GM21786 (cell line): ENCODE data around the gene TRIM47.
A peak's percentile ranks its signal among the peaks of the same experiment; 100 is the strongest.

Experiments
- ATAC-seq: cut with Tn5 transposase; IDR thresholded peaks from one replicate; pipeline ENCODE4 v1.9.1; 2021; ENCODE audit not compliant: unreplicated experiment

Gene TRIM47

GRCh38 chr17:75909051-75909811 lies 30.9 kb upstream of the TRIM47 start:
- ATAC-seq = no peak

- ATAC-seq = no peak
These were observed 29.8 kb upstream of the TRIM47 start for GRCh38 chr17:75908201-75908600.

- no peak for ATAC-seq
These were observed 27.9 kb upstream of the TRIM47 start for GRCh38 chr17:75906143-75906884.

- peak; percentile 95 for ATAC-seq
These were observed 26.6 kb upstream of the TRIM47 start, which contains the start of gene MRPL38 for GRCh38 chr17:75904749-75905521. Gene MRPL38 (minus strand): TSS chr17:75904884. CDS start chr17:75904875, 9 bp downstream.

GRCh38 chr17:75902406-75902805 lies 24.0 kb upstream of the TRIM47 start:
- no peak for ATAC-seq

- no peak for ATAC-seq
These were observed 23.3 kb upstream of the TRIM47 start for GRCh38 chr17:75901727-75902126.

- ATAC-seq = no peak
These were observed 22.5 kb upstream of the TRIM47 start for GRCh38 chr17:75900691-75901533.

GRCh38 chr17:75899767-75900468 lies 21.5 kb upstream of the TRIM47 start:
- no peak for ATAC-seq

- no peak for ATAC-seq
These were observed 21.0 kb upstream of the TRIM47 start for GRCh38 chr17:75899353-75899752.

- no peak for ATAC-seq
These were observed 20.4 kb upstream of the TRIM47 start for GRCh38 chr17:75898791-75899190.

- no peak for ATAC-seq
These were observed 19.7 kb upstream of the TRIM47 start for GRCh38 chr17:75898065-75898464.

- peak; percentile 8 for ATAC-seq
These were observed 19.0 kb upstream of the TRIM47 start for GRCh38 chr17:75897160-75898019.

- ATAC-seq = peak; percentile 50
These were observed 18.2 kb upstream of the TRIM47 start, which contains the start of gene TRIM65 for GRCh38 chr17:75896415-75897159. Gene TRIM65 (minus strand): TSS chr17:75896951. CDS start chr17:75896937, 14 bp downstream.

GRCh38 chr17:75895370-75896155 lies 17.2 kb upstream of the TRIM47 start:
- no peak for ATAC-seq

GRCh38 chr17:75894049-75894733 lies 15.8 kb upstream of the TRIM47 start:
- no peak for ATAC-seq

GRCh38 chr17:75893305-75894048 lies 15.1 kb upstream of the TRIM47 start:
- ATAC-seq = no peak
